H9 (cell line): ENCODE measurements around the gene PWWP2B. TPM values are rescaled to one million over a fixed set of nuclear protein-coding genes. Genes with fewer than 3 reads are reported as not detected.

Experiments used
- DNase-seq: peaks from one replicate; pipeline ENCODE4 v3.0.0-alpha.2; 2017
- H2AFZ ChIP-seq: one replicate; pipeline ENCODE4 v1.6.1; 2013; ENCODE audit warnings: mild to moderate bottlenecking, low read length, control low read depth, moderate library complexity
- H2AK5ac ChIP-seq: 2 replicates; pipeline ENCODE4 v1.6.1; 2013; ENCODE audit warnings: low read length, control low read depth, mixed read lengths; ENCODE audit not compliant: insufficient read length
- H2BK120ac ChIP-seq: one replicate; pipeline ENCODE4 v1.6.1; 2013; ENCODE audit warnings: low read depth, mild to moderate bottlenecking, low read length, control low read depth, inconsistent platforms; ENCODE audit not compliant: poor library complexity, severe bottlenecking
- H2BK12ac ChIP-seq: 2 replicates; pipeline ENCODE4 v1.6.1; 2013; ENCODE audit warnings: low read length, control low read depth, mixed read lengths, low read depth; ENCODE audit not compliant: insufficient read length
- H2BK15ac ChIP-seq: 2 replicates; pipeline ENCODE4 v1.6.1; 2013; ENCODE audit warnings: low read depth, low read length, control low read depth
- H2BK20ac ChIP-seq: one replicate; pipeline ENCODE4 v1.6.1; 2013; ENCODE audit warnings: low read depth, mild to moderate bottlenecking, low read length, control low read depth, inconsistent platforms; ENCODE audit not compliant: poor library complexity, severe bottlenecking
- H2BK5ac ChIP-seq: 2 replicates; pipeline ENCODE4 v1.6.1; 2013; ENCODE audit warnings: low read length, control low read depth, mixed read lengths; ENCODE audit not compliant: insufficient read length
- H3K14ac ChIP-seq: 2 replicates; pipeline ENCODE4 v1.6.1; 2013; ENCODE audit warnings: low read length, control low read depth; ENCODE audit not compliant: insufficient read depth
- H3K18ac ChIP-seq: 2 replicates; pipeline ENCODE4 v1.6.1; 2013; ENCODE audit warnings: low read depth, mild to moderate bottlenecking, mixed read lengths, low read length, control low read depth; ENCODE audit not compliant: insufficient read length
- H3K23ac ChIP-seq: 2 replicates; pipeline ENCODE4 v1.6.1; 2013; ENCODE audit warnings: low read length, control low read depth, mixed read lengths, low read depth; ENCODE audit not compliant: insufficient read length
- H3K23me2 ChIP-seq: 2 replicates; pipeline ENCODE4 v1.6.1; 2013; ENCODE audit warnings: low read depth, mild to moderate bottlenecking, mixed read lengths, low read length, control low read depth; ENCODE audit not compliant: insufficient read length, poor library complexity, severe bottlenecking
- H3K27ac ChIP-seq: 2 replicates; pipeline ENCODE4 v1.5.1; 2013; ENCODE audit warnings: low read length, control low read depth, mixed read lengths, low read depth; ENCODE audit not compliant: insufficient read length
- H3K27me3 ChIP-seq: 2 replicates; pipeline ENCODE4 v1.6.1; 2013; ENCODE audit warnings: low read length, control low read depth, inconsistent platforms; ENCODE audit not compliant: insufficient read depth
- H3K4ac ChIP-seq: 2 replicates; pipeline ENCODE4 v1.6.1; 2013; ENCODE audit warnings: low read depth, mild to moderate bottlenecking, control low read depth, inconsistent platforms, low read length, moderate library complexity
- H3K4me1 ChIP-seq: 2 replicates; pipeline ENCODE4 v1.6.1; 2013; ENCODE audit warnings: low read length, control low read depth, inconsistent platforms; ENCODE audit not compliant: insufficient read depth
- H3K4me2 ChIP-seq: 2 replicates; pipeline ENCODE4 v1.6.1; 2013; ENCODE audit warnings: low read length, control low read depth, mixed read lengths; ENCODE audit not compliant: insufficient read length, insufficient read depth
- H3K56ac ChIP-seq: 2 replicates; pipeline ENCODE4 v1.6.1; 2013; ENCODE audit warnings: low read depth, mild to moderate bottlenecking, mixed read lengths, low read length, control low read depth; ENCODE audit not compliant: insufficient read length
- H3K79me1 ChIP-seq: 2 replicates; pipeline ENCODE4 v1.6.1; 2013; ENCODE audit warnings: low read depth, mild to moderate bottlenecking, moderate library complexity, low read length, control low read depth, inconsistent platforms; ENCODE audit not compliant: insufficient read depth, poor library complexity, severe bottlenecking
- H3K79me2 ChIP-seq: 2 replicates; pipeline ENCODE4 v1.6.1; 2013; ENCODE audit warnings: low read length, control low read depth, inconsistent platforms; ENCODE audit not compliant: insufficient read depth
- H3K9ac ChIP-seq: 2 replicates; pipeline ENCODE4 v1.6.1; 2013; ENCODE audit warnings: low read length, control low read depth, mixed read lengths; ENCODE audit not compliant: insufficient read length; ENCODE audit errors: extremely low read depth
- H3K9me3 ChIP-seq: one replicate; pipeline ENCODE4 v1.6.1; 2013; ENCODE audit warnings: low read depth, low read length, inconsistent platforms; ENCODE audit not compliant: control insufficient read depth
- H3T11ph ChIP-seq: one replicate; pipeline ENCODE4 v1.6.1; 2013; ENCODE audit warnings: mild to moderate bottlenecking, low read length, control low read depth, inconsistent platforms
- H4K20me1 ChIP-seq: one replicate; pipeline ENCODE4 v1.6.1; 2013; ENCODE audit not compliant: control insufficient read depth, insufficient read length, insufficient read depth
- H4K5ac ChIP-seq: 2 replicates; pipeline ENCODE4 v1.6.1; 2013; ENCODE audit warnings: low read depth, mild to moderate bottlenecking, mixed read lengths, low read length, control low read depth; ENCODE audit not compliant: insufficient read length
- H4K8ac ChIP-seq: replicated peaks from 2 replicates; pipeline ENCODE4 v1.6.1; 2013; ENCODE audit warnings: low read length, control low read depth, mixed read lengths, low read depth; ENCODE audit not compliant: insufficient read length
- H4K91ac ChIP-seq: 2 replicates; pipeline ENCODE4 v1.6.1; 2013; ENCODE audit warnings: low read depth, mild to moderate bottlenecking, moderate library complexity, mixed read lengths, low read length, control low read depth; ENCODE audit not compliant: insufficient read length
- H3K27ac Mint-ChIP-seq, 3 experiments: 2 replicates in 2 of 3; 3 replicates in 1 of 3; pipeline ENCODE4 v1.8.0; 2020 to 2021; ENCODE audit warnings: mixed read lengths in 3 of 3, mild to moderate bottlenecking in 1 of 3, moderate library complexity in 1 of 3
- H3K27me3 Mint-ChIP-seq: 2 replicates; pipeline ENCODE4 v1.8.0; 2021; ENCODE audit warnings: low read depth, mild to moderate bottlenecking, moderate library complexity, mixed read lengths
- H3K36me3 Mint-ChIP-seq, 3 experiments: 2 replicates in 2 of 3; 3 replicates in 1 of 3; pipeline ENCODE4 v1.8.0; 2020 to 2021; ENCODE audit warnings: low read depth in 3 of 3, mixed read lengths in 3 of 3; ENCODE audit not compliant: insufficient read depth in 1 of 3
- H3K4me1 Mint-ChIP-seq, 2 experiments: 2 replicates each; pipeline ENCODE4 v1.8.0; 2020; ENCODE audit warnings: mixed read lengths in 2 of 2
- H3K4me3 Mint-ChIP-seq, 2 experiments: 2 replicates in 1 of 2; 3 replicates in 1 of 2; pipeline ENCODE4 v1.8.0; 2020 to 2021; ENCODE audit warnings: mild to moderate bottlenecking in 2 of 2, mixed read lengths in 2 of 2, moderate library complexity in 1 of 2
- H3K9me3 Mint-ChIP-seq, 2 experiments: 2 replicates in 1 of 2; 3 replicates in 1 of 2; pipeline ENCODE4 v1.8.0; 2020; ENCODE audit warnings: mild to moderate bottlenecking in 2 of 2, mixed read lengths in 2 of 2, moderate library complexity in 1 of 2
- CTCF ChIP-seq: fragments of 200-600 bp; sonication (generic); conservative IDR thresholded peaks from 3 replicates; pipeline ENCODE4 v1.8.0; 2021; ENCODE audit warnings: antibody characterized with exemption, mild to moderate bottlenecking
- WGBS: extraction: QIAGEN DNeasy Blood & Tissue Kit; methylation state at CpG from one replicate; pipeline ENCODE4 v1.1.7; 2013; ENCODE audit warnings: missing lambda C conversion rate, low lambda C conversion rate, mixed read lengths; ENCODE audit not compliant: insufficient read length; ENCODE audit errors: extremely low coverage; 5-methylcytosine and 5-hydroxymethylcytosine counted together
- total RNA-seq: library from RNA; stranded (reverse); gene quantifications from 2 replicates; pipeline ENCODE4 v1.2.1, GENCODE V29; 2021

Gene PWWP2B
- total RNA-seq, 1 experiment from 2014 or later, result 10.0 TPM

- no peak overlapping the region for H3K4me2 ChIP-seq
- H2AFZ ChIP-seq, result no peak overlapping the region
- no peak for DNase-seq
- H2BK20ac ChIP-seq, result no peak overlapping the region
- no peaks in the 10 kb centered on the region for H4K20me1 ChIP-seq
- no peak overlapping the region for H3K9ac ChIP-seq
- no CpG with 5 or more reads among the region's 8 CpGs for WGBS
- no peak overlapping the region for H3K14ac ChIP-seq
- H3K36me3 Mint-ChIP-seq, result no peaks in the 10 kb centered on the region
- H3K4me3 Mint-ChIP-seq, result no peak overlapping the region
- H2BK15ac ChIP-seq, result no peak overlapping the region
- no peaks in the 10 kb centered on the region for H3K79me1 ChIP-seq
- H2AK5ac ChIP-seq, result no peak overlapping the region
- no peak overlapping the region for H3T11ph ChIP-seq
- H4K91ac ChIP-seq, result no peak overlapping the region
- no peak overlapping the region for H2BK12ac ChIP-seq
- no peak overlapping the region for H2BK5ac ChIP-seq
- H3K4me1 Mint-ChIP-seq, result peaks cover 6 to 9% of the 10 kb centered on the region in 2 experiments
- H4K5ac ChIP-seq, result no peak overlapping the region
- H3K9me3 Mint-ChIP-seq, result no peaks in the 10 kb centered on the region; a peak in 1 of 5 replicates
- H2BK120ac ChIP-seq, result no peak overlapping the region
- H3K27me3 ChIP-seq, result no peaks in the 10 kb centered on the region
- H3K18ac ChIP-seq, result no peak overlapping the region
- H3K79me2 ChIP-seq, result no peaks in the 10 kb centered on the region
- no peak overlapping the region for H3K4ac ChIP-seq
- no peak overlapping the region for H4K8ac ChIP-seq
- H3K27ac ChIP-seq, result no peak overlapping the region
- H3K23me2 ChIP-seq, result no peaks in the 10 kb centered on the region
- no peak overlapping the region for H3K27ac Mint-ChIP-seq
- H3K23ac ChIP-seq, result no peak overlapping the region
- H3K56ac ChIP-seq, result no peak overlapping the region
- TF ChIP-seq CTCF, result no peak
- H3K9me3 ChIP-seq, result no peaks in the 10 kb centered on the region
- H3K4me1 ChIP-seq, result no peaks in the 10 kb centered on the region
- H3K27me3 Mint-ChIP-seq, result no peaks in the 10 kb centered on the region; the same call in 1 of the 2 replicates
Measured at GRCh38 chr10:132430861-132431271, 33.9 kb downstream of the PWWP2B start.
